ENCODE results near the gene GATA5. TPM values are rescaled to one million over a fixed set of nuclear protein-coding genes. Genes with fewer than 3 reads are reported as not detected.

The GATA5 gene
- total RNA-seq, 2 experiments from 2014 or later, result not detected

DNA sequence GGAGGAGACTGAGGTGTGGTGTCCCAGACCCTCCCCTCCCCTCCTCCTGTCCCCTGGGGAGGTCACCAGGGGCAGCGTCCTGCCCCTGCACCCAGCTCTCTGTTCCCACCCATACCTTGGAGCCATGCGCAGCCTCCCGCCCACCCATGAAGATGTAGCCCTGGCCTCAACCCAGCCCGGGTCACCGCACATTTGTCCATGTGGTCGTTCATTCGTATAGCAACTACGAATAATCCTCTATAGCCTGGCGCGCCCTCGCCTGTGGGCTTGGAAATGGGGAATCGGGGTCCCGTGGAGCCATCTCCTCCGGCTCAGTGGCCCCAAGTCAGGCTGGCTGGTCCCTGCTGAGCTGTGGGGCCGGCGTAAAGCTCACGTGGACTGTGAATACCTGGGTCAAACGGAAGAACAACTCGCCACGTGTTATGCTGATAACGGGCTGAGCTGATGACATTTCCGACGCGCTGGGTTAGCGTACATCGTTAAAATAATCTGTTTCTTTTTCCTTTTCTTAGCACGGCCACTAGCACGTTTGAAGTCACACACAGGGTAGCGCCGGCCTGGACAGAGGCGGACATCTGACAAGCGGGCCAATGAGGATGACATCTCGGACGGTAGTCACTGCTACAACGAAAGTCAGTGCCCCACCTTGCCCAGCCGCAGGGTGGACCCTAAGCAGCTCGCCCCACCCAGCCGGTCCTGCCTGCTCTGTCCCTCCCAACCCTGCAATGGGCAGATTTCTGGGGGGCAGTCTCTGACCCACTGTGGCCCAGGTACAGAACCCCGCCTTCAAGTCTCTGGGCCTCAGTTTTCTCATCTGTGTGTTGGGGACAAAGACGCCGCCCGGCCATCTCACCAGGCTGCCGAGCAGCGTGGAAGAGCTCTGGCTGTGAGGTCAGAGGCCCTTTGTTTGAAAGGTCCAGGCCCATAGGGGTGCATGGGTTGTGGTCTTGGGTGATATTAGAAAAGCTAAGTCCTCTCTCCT lies 28.6 kb downstream of the GATA5 start:
- Mint-ChIP-seq H3K4me1 (ENCODE audit: low read depth) (no peaks in the 10 kb centered on the region), H3K27ac (no peak overlapping the region), H3K9me3 (no peaks in the 10 kb centered on the region), H3K27me3 (peaks cover 2% of the 10 kb centered on the region), H3K36me3 (ENCODE audit: low read depth) (no peaks in the 10 kb centered on the region), H3K4me3 (no peak overlapping the region)
- ChIA-PET POLR2A (no interaction called here), CTCF (no interaction called here)
- no peak for DNase-seq
- no peak for ATAC-seq
- intact Hi-C loops (cut with micrococcal nuclease), result no loop called here
- TF ChIP-seq, protein P1, sequence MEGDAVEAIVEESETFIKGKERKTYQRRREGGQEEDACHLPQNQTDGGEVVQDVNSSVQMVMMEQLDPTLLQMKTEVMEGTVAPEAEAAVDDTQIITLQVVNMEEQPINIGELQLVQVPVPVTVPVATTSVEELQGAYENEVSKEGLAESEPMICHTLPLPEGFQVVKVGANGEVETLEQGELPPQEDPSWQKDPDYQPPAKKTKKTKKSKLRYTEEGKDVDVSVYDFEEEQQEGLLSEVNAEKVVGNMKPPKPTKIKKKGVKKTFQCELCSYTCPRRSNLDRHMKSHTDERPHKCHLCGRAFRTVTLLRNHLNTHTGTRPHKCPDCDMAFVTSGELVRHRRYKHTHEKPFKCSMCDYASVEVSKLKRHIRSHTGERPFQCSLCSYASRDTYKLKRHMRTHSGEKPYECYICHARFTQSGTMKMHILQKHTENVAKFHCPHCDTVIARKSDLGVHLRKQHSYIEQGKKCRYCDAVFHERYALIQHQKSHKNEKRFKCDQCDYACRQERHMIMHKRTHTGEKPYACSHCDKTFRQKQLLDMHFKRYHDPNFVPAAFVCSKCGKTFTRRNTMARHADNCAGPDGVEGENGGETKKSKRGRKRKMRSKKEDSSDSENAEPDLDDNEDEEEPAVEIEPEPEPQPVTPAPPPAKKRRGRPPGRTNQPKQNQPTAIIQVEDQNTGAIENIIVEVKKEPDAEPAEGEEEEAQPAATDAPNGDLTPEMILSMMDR (IDR thresholded peaks at IDR 0.05), result no peak

DNA sequence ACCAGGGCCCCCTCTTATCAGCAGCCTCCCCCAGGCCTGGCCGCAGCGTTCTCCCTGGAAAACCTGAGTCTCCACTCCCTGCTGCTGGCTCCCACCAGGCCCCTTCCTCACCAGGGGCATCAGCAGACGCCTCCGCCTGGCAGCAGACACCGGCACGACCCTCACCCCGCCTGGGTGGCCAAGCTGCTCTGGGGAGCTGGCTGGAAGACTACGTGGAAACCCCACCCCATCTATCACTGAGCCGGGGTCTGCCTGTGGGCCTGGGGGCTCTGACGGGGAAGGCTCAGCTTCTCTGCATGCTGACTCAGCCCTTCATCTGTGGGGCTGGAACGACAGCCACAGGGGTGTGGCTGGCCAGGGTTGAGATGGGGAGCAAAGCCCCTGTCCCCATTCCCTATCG lies 29.3 kb downstream of the GATA5 start:
- Mint-ChIP-seq H3K27ac (no peak overlapping the region), H3K4me1 (ENCODE audit: low read depth) (no peaks in the 10 kb centered on the region), H3K9me3 (no peaks in the 10 kb centered on the region), H3K36me3 (ENCODE audit: low read depth) (no peaks in the 10 kb centered on the region), H3K27me3 (peaks cover 2% of the 10 kb centered on the region), H3K4me3 (no peak overlapping the region)
- TF ChIP-seq, protein P1 (IDR thresholded peaks at IDR 0.05), result no peak
- ChIA-PET POLR2A (no interaction called here), CTCF (no interaction called here)
- intact Hi-C loops (cut with micrococcal nuclease), result no loop called here
- ATAC-seq (no peak), DNase-seq (no peak)

DNA sequence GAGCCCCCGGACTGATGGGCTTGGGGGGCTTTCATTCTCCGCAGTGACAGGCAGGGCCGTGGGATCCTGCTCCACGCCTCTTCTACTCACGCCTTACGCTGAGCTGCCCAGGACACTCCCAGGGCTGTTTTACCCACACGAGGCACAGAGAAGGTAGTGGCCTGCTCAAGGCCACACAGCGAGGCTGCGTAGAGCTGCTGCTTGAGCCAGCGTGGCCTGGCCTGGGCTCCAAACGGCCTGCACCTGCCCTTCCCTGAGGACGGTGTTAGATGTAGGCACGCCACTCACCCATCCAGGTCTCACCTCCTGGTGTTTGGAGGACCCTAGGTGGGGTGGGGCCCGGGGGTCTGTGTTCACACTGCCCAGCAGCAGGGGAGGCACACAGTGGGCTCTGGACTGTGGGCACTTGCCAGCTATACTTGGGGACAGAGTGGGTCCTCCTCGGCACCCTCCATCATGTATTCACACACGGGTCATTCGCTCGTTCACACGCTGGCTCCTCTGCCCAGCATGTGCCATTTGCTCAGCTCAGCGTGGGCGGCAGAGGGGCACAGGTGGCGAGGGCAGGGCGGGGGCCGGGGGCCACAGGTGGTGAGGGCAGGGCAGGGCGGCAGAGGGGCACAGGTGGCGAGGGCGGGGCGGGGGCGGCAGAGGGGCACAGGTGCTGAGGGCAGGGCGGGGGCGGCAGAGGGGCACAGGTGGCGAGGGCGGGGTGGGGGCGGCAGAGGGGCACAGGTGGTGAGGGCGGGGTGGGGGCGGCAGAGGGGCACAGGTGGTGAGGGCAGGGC lies 30.0 kb downstream of the GATA5 start:
- intact Hi-C loops (cut with micrococcal nuclease), result no loop called here
- no peak overlapping the region for H3K4me3 Mint-ChIP-seq
- no peaks in the 10 kb centered on the region for H3K36me3 Mint-ChIP-seq (ENCODE audit: low read depth)
- TF ChIP-seq, protein P1 (IDR thresholded peaks at IDR 0.05), result no peak
- POLR2A ChIA-PET, result no interaction called here
- no peaks in the 10 kb centered on the region for H3K9me3 Mint-ChIP-seq
- ATAC-seq (no peak), DNase-seq (no peak)
- peaks cover 2% of the 10 kb centered on the region for H3K27me3 Mint-ChIP-seq
- CTCF ChIA-PET, result no interaction called here
- H3K4me1 Mint-ChIP-seq (ENCODE audit: low read depth), result no peaks in the 10 kb centered on the region
- H3K27ac Mint-ChIP-seq, result no peak overlapping the region

DNA sequence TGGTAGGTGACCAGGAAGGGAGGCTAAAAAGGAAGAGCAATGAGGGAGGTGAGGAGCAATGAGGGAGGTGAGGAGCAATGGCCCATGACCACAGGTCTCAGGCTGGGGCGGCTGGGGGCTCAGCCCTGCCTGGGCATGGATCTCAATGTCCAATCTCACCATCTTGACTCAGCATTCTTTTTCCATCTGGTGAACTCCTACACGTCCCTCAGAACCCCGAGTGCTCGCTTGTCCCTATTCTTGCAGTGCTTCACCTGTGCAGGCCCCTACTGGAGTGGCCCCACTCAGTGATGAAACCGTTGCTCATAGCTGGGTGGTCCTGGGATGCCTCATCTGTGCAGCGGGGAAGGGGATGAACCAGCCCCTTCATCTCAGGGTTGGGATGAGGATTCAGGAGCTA lies 31.5 kb downstream of the GATA5 start:
- no peaks in the 10 kb centered on the region for H3K4me1 Mint-ChIP-seq (ENCODE audit: low read depth)
- CTCF ChIA-PET, result no interaction called here
- ATAC-seq (no peak), DNase-seq (no peak)
- peaks cover 2% of the 10 kb centered on the region for H3K27me3 Mint-ChIP-seq
- intact Hi-C loops (cut with micrococcal nuclease), result no loop called here
- TF ChIP-seq, protein P1 (IDR thresholded peaks at IDR 0.05), result no peak
- no peak overlapping the region for H3K27ac Mint-ChIP-seq
- H3K4me3 Mint-ChIP-seq, result no peak overlapping the region
- POLR2A ChIA-PET, result no interaction called here
- no peaks in the 10 kb centered on the region for H3K36me3 Mint-ChIP-seq (ENCODE audit: low read depth)
- no peaks in the 10 kb centered on the region for H3K9me3 Mint-ChIP-seq
